ENCODE data around the gene LAMA2. TPM values are rescaled to one million over a fixed set of nuclear protein-coding genes. Genes with fewer than 3 reads are reported as not detected.

LAMA2 gene
- total and polyA plus RNA-seq, 10 donors = 0.83 to 66.6 (median 18.8) TPM

- Histone ChIP-seq H3K27ac (no peak overlapping the region), H3K4me1 (peaks cover 5 to 33% (median 23%) of the 10 kb centered on the region in 6 donors), H3K27me3 (replicated peaks in 1 of 7) (no peaks in the 10 kb centered on the region), H3K4me3 (no peak overlapping the region), H3K36me3 (no peaks in the 10 kb centered on the region), H3K9me3 (no peaks in the 10 kb centered on the region)
- intact Hi-C loops (cut with DNase I; ENCODE audit: low total_unique reads) = no loop called here
- DNase-seq = no peak
- 88 to 99% (median 93%) methylated on average over 2 of the region's 2 CpGs for WGBS, 5 donors
- TF ChIP-seq POLR2AphosphoS5 (IDR thresholded peaks at IDR 0.05) (no peak), POLR2A (IDR thresholded peaks at IDR 0.05) (no peak)
- TF ChIP-seq, protein P1, sequence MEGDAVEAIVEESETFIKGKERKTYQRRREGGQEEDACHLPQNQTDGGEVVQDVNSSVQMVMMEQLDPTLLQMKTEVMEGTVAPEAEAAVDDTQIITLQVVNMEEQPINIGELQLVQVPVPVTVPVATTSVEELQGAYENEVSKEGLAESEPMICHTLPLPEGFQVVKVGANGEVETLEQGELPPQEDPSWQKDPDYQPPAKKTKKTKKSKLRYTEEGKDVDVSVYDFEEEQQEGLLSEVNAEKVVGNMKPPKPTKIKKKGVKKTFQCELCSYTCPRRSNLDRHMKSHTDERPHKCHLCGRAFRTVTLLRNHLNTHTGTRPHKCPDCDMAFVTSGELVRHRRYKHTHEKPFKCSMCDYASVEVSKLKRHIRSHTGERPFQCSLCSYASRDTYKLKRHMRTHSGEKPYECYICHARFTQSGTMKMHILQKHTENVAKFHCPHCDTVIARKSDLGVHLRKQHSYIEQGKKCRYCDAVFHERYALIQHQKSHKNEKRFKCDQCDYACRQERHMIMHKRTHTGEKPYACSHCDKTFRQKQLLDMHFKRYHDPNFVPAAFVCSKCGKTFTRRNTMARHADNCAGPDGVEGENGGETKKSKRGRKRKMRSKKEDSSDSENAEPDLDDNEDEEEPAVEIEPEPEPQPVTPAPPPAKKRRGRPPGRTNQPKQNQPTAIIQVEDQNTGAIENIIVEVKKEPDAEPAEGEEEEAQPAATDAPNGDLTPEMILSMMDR (IDR thresholded peaks at IDR 0.05 in 8 of 11, conservative IDR thresholded peaks at IDR 0.05 in 3 of 11) = no peak
Measured at GRCh38 chr6:129494099-129494498, 611.2 kb downstream of the LAMA2 start.

- H3K9me3 ChIP-seq = no peaks in the 10 kb centered on the region
- DNase-seq = no peak
- intact Hi-C loops (cut with DNase I; ENCODE audit: low total_unique reads) = no loop called here
- no peak overlapping the region for H3K27ac ChIP-seq
- no peaks in the 10 kb centered on the region for H3K36me3 ChIP-seq
- H3K4me3 ChIP-seq = no peak overlapping the region
- H3K4me1 ChIP-seq = peaks cover 8 to 33% (median 27%) of the 10 kb centered on the region in 6 donors
- H3K27me3 ChIP-seq (replicated peaks in 1 of 7) = no peaks in the 10 kb centered on the region
- no peak for TF ChIP-seq POLR2A (IDR thresholded peaks at IDR 0.05)
- TF ChIP-seq, protein P1 (IDR thresholded peaks at IDR 0.05 in 8 of 11, conservative IDR thresholded peaks at IDR 0.05 in 3 of 11) = no peak
- no peak for TF ChIP-seq POLR2AphosphoS5 (IDR thresholded peaks at IDR 0.05)
Measured at GRCh38 chr6:129494586-129494985, 611.6 kb downstream of the LAMA2 start.

DNA sequence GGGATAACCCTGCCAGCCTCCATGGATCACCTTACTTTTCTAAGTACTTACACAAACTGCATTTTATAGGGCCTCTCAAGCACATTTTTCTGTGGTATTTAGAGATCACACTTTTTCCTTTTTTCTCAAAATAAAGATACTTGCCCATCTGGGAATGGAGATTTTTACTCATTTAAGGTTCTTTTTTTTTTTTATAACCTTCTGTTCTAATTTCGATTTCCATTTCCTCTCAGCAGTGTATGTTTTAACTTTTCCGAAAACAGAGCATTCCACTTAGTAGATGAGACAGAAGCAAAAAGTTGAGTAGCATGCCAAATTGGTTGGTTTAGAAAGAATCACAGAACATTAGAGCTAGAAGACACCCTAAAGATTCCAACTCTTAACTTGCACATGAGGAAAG is 612.7 kb downstream of the LAMA2 start:
- intact Hi-C loops (cut with DNase I; ENCODE audit: low total_unique reads) = no loop called here
- no peak for TF ChIP-seq POLR2A (IDR thresholded peaks at IDR 0.05)
- Histone ChIP-seq H3K36me3 (no peaks in the 10 kb centered on the region), H3K4me3 (no peak overlapping the region), H3K27me3 (replicated peaks in 1 of 7) (no peaks in the 10 kb centered on the region), H3K9me3 (no peaks in the 10 kb centered on the region), H3K4me1 (peaks cover 8 to 27% (median 19%) of the 10 kb centered on the region in 6 donors), H3K27ac (no peak overlapping the region)
- WGBS, 5 donors = 78 to 87% (median 83%) methylated on average over 2 of the region's 2 CpGs
- DNase-seq = no peak

DNA sequence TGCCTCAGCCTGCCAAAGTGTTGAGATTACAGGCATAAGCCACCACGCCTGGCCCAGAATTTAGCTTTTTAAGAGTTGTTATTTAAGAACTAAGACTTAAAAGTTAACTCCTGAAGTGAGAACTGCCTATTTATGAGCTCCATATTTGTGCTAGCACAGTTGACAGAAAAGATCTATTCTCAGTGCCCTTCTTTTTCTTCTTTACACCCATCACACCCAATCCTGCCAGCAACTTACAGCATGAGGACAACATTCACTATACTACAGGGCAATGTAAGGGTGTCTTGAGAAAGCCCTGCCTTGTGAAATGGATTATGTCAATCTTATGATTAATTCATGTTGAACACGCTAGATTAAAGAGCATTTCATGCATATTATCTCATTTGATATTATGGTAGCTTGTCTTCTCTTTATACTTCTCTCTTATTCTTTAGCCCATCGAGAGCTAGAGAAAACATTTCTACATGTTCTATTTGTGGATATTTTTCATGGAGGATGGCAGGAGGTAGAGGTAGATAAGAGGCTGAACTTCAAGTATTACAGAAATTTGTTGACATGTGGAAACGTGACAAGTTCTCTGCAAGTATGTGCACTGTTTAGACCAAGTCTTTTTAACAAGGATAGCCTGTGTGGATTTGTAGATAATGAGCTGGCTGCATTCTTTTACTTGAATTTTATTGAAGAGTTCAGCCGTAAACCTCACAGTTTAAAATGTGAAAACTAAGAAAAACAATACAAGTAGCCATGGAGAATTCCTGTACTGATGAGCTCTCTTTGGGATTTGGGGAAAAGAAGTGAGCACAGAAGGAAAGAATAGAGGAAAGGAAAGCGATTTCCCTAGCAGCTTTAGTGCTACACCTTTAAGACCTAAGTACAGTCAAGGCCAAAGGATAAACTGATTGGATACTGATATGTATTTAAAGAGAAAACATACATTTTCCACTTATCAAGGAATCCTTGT is 614.8 kb downstream of the LAMA2 start:
- peaks cover 8 to 26% (median 14%) of the 10 kb centered on the region in 6 donors for H3K4me1 ChIP-seq
- no peaks in the 10 kb centered on the region for H3K36me3 ChIP-seq
- WGBS, 5 donors = 81 to 93% (median 86%) methylated on average over 6 of the region's 6 CpGs
- H3K4me3 ChIP-seq = no peak overlapping the region
- no peak for DNase-seq
- TF ChIP-seq POLR2AphosphoS5 (IDR thresholded peaks at IDR 0.05) = no peak
- TF ChIP-seq, protein P1 (IDR thresholded peaks at IDR 0.05 in 8 of 11, conservative IDR thresholded peaks at IDR 0.05 in 3 of 11) = no peak
- TF ChIP-seq POLR2A (IDR thresholded peaks at IDR 0.05) = no peak
- no peaks in the 10 kb centered on the region for H3K9me3 ChIP-seq
- no peaks in the 10 kb centered on the region for H3K27me3 ChIP-seq (replicated peaks in 1 of 7)
- intact Hi-C loops (cut with DNase I; ENCODE audit: low total_unique reads) = no loop called here
- H3K27ac ChIP-seq = no peak overlapping the region

Data from spleen (tissue), 11 donors.